ENCODE measurements around the gene C2CD2. TPM values are rescaled to one million over a fixed set of nuclear protein-coding genes. Genes with fewer than 3 reads are reported as not detected.

C2CD2 gene
- total and polyA plus RNA-seq, 3 donors from 2014 or later = 8.6 to 17.4 (median 13.2) TPM

GRCh38 chr21:41848958-41849580 lies 104.7 kb downstream of the C2CD2 start:
- no peaks in the 10 kb centered on the region for H3K36me3 ChIP-seq (ENCODE audit: low read depth, missing control alignments)
- no peak for DNase-seq

GRCh38 chr21:41848533-41848932 lies 105.3 kb downstream of the C2CD2 start:
- H3K4me3 ChIP-seq = no peak overlapping the region
- no peak overlapping the region for H3K27ac ChIP-seq
- intact Hi-C loops (cut with DNase I; ENCODE audit: low total_unique reads) = no loop called here
- no peaks in the 10 kb centered on the region for H3K36me3 ChIP-seq (ENCODE audit: low read depth, missing control alignments)
- no peak for TF ChIP-seq POLR2A (IDR thresholded peaks at IDR 0.05)
- no peak for TF ChIP-seq CTCF (IDR thresholded peaks at IDR 0.05)
- no peaks in the 10 kb centered on the region for H3K4me1 ChIP-seq
- DNase-seq = no peak
- no peaks in the 10 kb centered on the region for H3K9me3 ChIP-seq
- no peaks in the 10 kb centered on the region for H3K27me3 ChIP-seq
- 71 to 73% methylated on average over 8 of the region's 8 CpGs for WGBS, 2 donors

More at GRCh38 chr21:41848958-41849580, 104.7 kb downstream of the C2CD2 start:
- Histone ChIP-seq H3K4me1 (no peaks in the 10 kb centered on the region), H3K27ac (no peak overlapping the region), H3K4me3 (no peak overlapping the region), H3K9me3 (no peaks in the 10 kb centered on the region), H3K27me3 (no peaks in the 10 kb centered on the region)
- no peak for TF ChIP-seq CTCF (IDR thresholded peaks at IDR 0.05)
- TF ChIP-seq POLR2A (IDR thresholded peaks at IDR 0.05) = no peak
- WGBS, 2 donors = 88 to 95% methylated on average over 15 of the region's 15 CpGs
- intact Hi-C loops (cut with DNase I; ENCODE audit: low total_unique reads) = no loop called here

- H3K36me3 ChIP-seq (ENCODE audit: low read depth, missing control alignments) = no peaks in the 10 kb centered on the region
- H3K9me3 ChIP-seq = no peaks in the 10 kb centered on the region
- no peak overlapping the region for H3K27ac ChIP-seq
- intact Hi-C loops (cut with DNase I; ENCODE audit: low total_unique reads) = no loop called here
- no peaks in the 10 kb centered on the region for H3K27me3 ChIP-seq
- no peaks in the 10 kb centered on the region for H3K4me1 ChIP-seq
- 90 to 91% methylated on average over 20 to 21 of the region's 21 CpGs for WGBS, 2 donors
- H3K4me3 ChIP-seq = no peak overlapping the region
- DNase-seq = no peak
- TF ChIP-seq CTCF (IDR thresholded peaks at IDR 0.05) (no peak), POLR2A (IDR thresholded peaks at IDR 0.05) (no peak)
Measured at GRCh38 chr21:41847066-41847804, 106.6 kb downstream of the C2CD2 start.

- TF ChIP-seq CTCF (IDR thresholded peaks at IDR 0.05) (no peak), POLR2A (IDR thresholded peaks at IDR 0.05) (no peak)
- 78 to 91% methylated on average over 7 of the region's 7 CpGs for WGBS, 2 donors
Measured at GRCh38 chr21:41846536-41846935, 107.3 kb downstream of the C2CD2 start.

GRCh38 chr21:41846033-41846317 lies 107.8 kb downstream of the C2CD2 start:
- TF ChIP-seq CTCF (IDR thresholded peaks at IDR 0.05) (no peak), POLR2A (IDR thresholded peaks at IDR 0.05) (no peak)
- Histone ChIP-seq H3K4me3 (no peak overlapping the region), H3K27ac (no peak overlapping the region), H3K4me1 (no peaks in the 10 kb centered on the region), H3K9me3 (no peaks in the 10 kb centered on the region), H3K27me3 (no peaks in the 10 kb centered on the region), H3K36me3 (ENCODE audit: low read depth, missing control alignments) (no peaks in the 10 kb centered on the region)
- no peak for DNase-seq
- intact Hi-C loops (cut with DNase I; ENCODE audit: low total_unique reads) = no loop called here
- WGBS, 2 donors = 81 to 82% methylated on average over 6 of the region's 6 CpGs

More at GRCh38 chr21:41846536-41846935, 107.3 kb downstream of the C2CD2 start:
- Histone ChIP-seq H3K36me3 (ENCODE audit: low read depth, missing control alignments) (no peaks in the 10 kb centered on the region), H3K27ac (no peak overlapping the region), H3K4me1 (no peaks in the 10 kb centered on the region), H3K27me3 (no peaks in the 10 kb centered on the region), H3K4me3 (no peak overlapping the region), H3K9me3 (no peaks in the 10 kb centered on the region)
- intact Hi-C loops (cut with DNase I; ENCODE audit: low total_unique reads) = no loop called here
- DNase-seq = no peak
